Upper lobe of left lung (tissue), 4 donors: ENCODE measurements around the gene PPM1L.

Experiments used
- POLR2A ChIP-seq, 4 donors: fragments of 450-650 bp; IDR thresholded peaks; one replicate each; pipeline ENCODE4 v1.5.1; 2016 to 2017; ENCODE audit warnings: antibody characterized with exemption in 4 of 4, mild to moderate bottlenecking in 2 of 4
- TF ChIP-seq, protein P1 (sequence below), 6 experiments: fragments of 450-650 bp in 4 of 6; fragments of 200-600 bp in 2 of 6; sonication (generic) in 2 of 6; IDR thresholded peaks; one replicate each; pipeline ENCODE4 v1.5.1; 2016 to 2019; ENCODE audit warnings: antibody characterized with exemption in 6 of 6

DNA sequence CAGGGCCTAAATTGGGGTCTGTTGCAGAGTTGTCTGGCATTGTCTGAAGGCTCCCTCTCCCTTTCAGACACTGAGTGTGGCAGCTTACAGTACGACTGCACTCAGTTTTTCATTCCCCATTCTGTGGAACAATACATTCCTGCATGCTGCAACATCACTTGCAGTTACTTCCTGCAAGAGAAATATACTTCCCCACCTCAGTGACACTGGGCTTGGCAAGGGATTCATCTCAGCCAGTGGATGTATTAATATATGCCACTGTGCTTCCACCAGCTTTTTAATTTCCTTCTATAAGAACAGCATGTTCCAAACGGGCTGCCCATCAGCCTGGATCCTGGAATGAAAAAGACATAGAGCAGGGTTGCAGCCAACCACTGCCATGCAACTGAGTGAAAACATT lies 326.0 kb downstream of the PPM1L start:
- TF ChIP-seq, protein P1, sequence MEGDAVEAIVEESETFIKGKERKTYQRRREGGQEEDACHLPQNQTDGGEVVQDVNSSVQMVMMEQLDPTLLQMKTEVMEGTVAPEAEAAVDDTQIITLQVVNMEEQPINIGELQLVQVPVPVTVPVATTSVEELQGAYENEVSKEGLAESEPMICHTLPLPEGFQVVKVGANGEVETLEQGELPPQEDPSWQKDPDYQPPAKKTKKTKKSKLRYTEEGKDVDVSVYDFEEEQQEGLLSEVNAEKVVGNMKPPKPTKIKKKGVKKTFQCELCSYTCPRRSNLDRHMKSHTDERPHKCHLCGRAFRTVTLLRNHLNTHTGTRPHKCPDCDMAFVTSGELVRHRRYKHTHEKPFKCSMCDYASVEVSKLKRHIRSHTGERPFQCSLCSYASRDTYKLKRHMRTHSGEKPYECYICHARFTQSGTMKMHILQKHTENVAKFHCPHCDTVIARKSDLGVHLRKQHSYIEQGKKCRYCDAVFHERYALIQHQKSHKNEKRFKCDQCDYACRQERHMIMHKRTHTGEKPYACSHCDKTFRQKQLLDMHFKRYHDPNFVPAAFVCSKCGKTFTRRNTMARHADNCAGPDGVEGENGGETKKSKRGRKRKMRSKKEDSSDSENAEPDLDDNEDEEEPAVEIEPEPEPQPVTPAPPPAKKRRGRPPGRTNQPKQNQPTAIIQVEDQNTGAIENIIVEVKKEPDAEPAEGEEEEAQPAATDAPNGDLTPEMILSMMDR (IDR thresholded peaks at IDR 0.05), result no peak
- TF ChIP-seq POLR2A (IDR thresholded peaks at IDR 0.05), result no peak
